Sigmoid colon (tissue), 7 donors: ENCODE measurements around the gene CREBZF. TPM values are rescaled to one million over a fixed set of nuclear protein-coding genes. Genes with fewer than 3 reads are reported as not detected.

ENCODE experiments used
- DNase-seq: peaks from one replicate; pipeline ENCODE4 v3.0.0-alpha.2; 2019
- H3K27ac ChIP-seq, 4 donors: fragments of 200-600 bp; sonication (generic); one replicate each; pipeline ENCODE4 v1.5.1; 2016 to 2019; ENCODE audit warnings: mild to moderate bottlenecking in 1 of 4
- H3K27me3 ChIP-seq, 3 donors: fragments of 200-600 bp; sonication (generic); one replicate each; pipeline ENCODE4 v1.5.1; 2019; ENCODE audit warnings: mild to moderate bottlenecking in 1 of 3
- H3K36me3 ChIP-seq, 4 donors: fragments of 200-600 bp; sonication (generic); one replicate each; pipeline ENCODE4 v1.5.1; 2016 to 2019
- H3K4me1 ChIP-seq, 4 donors: fragments of 200-600 bp; sonication (generic); one replicate each; pipeline ENCODE4 v1.5.1; 2017 to 2019
- H3K4me3 ChIP-seq, 4 donors: fragments of 200-600 bp; sonication (generic); one replicate each; pipeline ENCODE4 v1.5.1; 2017 to 2019; ENCODE audit warnings: mild to moderate bottlenecking in 2 of 4, moderate library complexity in 1 of 4
- H3K9me3 ChIP-seq, 4 donors: fragments of 200-600 bp in 3 of 4; sonication (generic) in 3 of 4; one replicate each; pipeline versions ENCODE4 v1.5.1 to v1.6.1; 2013 to 2019
- EP300 ChIP-seq, 4 donors: sonication (generic); formaldehyde crosslinking; IDR thresholded peaks; one replicate each; pipeline ENCODE4 v1.6.1; 2017; ENCODE audit warnings: antibody characterized with exemption in 4 of 4
- POLR2A ChIP-seq, 2 donors: fragments of 450-650 bp; IDR thresholded peaks; one replicate each; pipeline ENCODE4 v1.6.1; 2016; ENCODE audit warnings: antibody characterized with exemption in 2 of 2, mild to moderate bottlenecking in 2 of 2, moderate library complexity in 2 of 2
- POLR2AphosphoS5 ChIP-seq, 4 donors: sonication (generic); formaldehyde crosslinking; IDR thresholded peaks; one replicate each; pipeline ENCODE4 v1.6.1; 2017; ENCODE audit warnings: antibody characterized with exemption in 4 of 4
- WGBS, 2 donors: extraction: QIAGEN DNeasy Blood & Tissue Kit; methylation state at CpG; one replicate each; pipeline ENCODE4 v1.1.7; 2013; 5-methylcytosine and 5-hydroxymethylcytosine counted together
- intact Hi-C: fragments of 100-400 bp; cut with DNase I; formaldehyde crosslinking; loops from one replicate; pipeline ENCODE4 v1.15.1; 2023
- polyA plus RNA-seq, 3 donors: library from polyadenylated mRNA; stranded (reverse); fragments of 200-250 nt; gene quantifications; one replicate each; pipeline ENCODE4 v1.2.3, GENCODE V29; 2013
- total RNA-seq, 4 donors: library from RNA; depleted of rRNA; stranded (reverse); fragments of >200 nt; gene quantifications; one replicate each; pipeline ENCODE4 v1.1.0, GENCODE V29; 2016
- TF ChIP-seq, protein P1 (sequence below), 4 experiments: fragments of 450-650 bp in 3 of 4; fragments of 200-600 bp in 1 of 4; IDR thresholded peaks; one replicate each; pipeline ENCODE4 v1.5.1; 2016 to 2019; ENCODE audit warnings: antibody characterized with exemption in 4 of 4, mild to moderate bottlenecking in 3 of 4, moderate library complexity in 2 of 4
- donor health status: healthy with polysubstance abuse.
- donor health status: Bipolar disorder and iron deficiency.
- donor health status: healthy.

CREBZF gene
- total and polyA plus RNA-seq, 7 donors = 9.9 to 75.6 (median 50.3) TPM

DNA sequence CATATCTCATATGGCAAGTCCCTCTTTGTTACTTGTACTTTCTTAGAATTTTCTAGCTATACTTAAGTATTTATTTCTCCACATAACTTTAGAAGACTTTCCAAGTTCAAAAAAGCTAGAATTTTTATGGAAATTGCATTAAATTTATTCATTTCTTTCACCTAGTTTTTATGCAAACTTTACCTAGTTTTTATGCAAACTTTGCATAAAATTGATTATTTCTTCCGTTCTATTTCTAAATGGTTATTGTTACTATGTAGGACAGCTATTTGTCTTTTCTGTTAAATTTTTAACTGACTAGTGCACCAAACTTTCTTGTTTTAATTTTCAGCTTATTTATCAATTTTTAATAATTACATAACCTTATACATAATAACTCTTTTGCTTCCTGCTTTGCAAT, 3.2 kb upstream of the CREBZF start:
- peaks cover 0 to 6% (median 2%) of the 10 kb centered on the region in 4 donors for H3K4me1 ChIP-seq
- intact Hi-C loops = loop anchor here (10.0 kb wide), 2 partner anchors 73 to 577 kb away; partner anchors contain the start of gene EED
- H3K9me3 ChIP-seq = no peaks in the 10 kb centered on the region
- H3K4me3 ChIP-seq = no peak overlapping the region
- TF ChIP-seq POLR2AphosphoS5 (IDR thresholded peaks at IDR 0.05) = no peak
- TF ChIP-seq, protein P1, sequence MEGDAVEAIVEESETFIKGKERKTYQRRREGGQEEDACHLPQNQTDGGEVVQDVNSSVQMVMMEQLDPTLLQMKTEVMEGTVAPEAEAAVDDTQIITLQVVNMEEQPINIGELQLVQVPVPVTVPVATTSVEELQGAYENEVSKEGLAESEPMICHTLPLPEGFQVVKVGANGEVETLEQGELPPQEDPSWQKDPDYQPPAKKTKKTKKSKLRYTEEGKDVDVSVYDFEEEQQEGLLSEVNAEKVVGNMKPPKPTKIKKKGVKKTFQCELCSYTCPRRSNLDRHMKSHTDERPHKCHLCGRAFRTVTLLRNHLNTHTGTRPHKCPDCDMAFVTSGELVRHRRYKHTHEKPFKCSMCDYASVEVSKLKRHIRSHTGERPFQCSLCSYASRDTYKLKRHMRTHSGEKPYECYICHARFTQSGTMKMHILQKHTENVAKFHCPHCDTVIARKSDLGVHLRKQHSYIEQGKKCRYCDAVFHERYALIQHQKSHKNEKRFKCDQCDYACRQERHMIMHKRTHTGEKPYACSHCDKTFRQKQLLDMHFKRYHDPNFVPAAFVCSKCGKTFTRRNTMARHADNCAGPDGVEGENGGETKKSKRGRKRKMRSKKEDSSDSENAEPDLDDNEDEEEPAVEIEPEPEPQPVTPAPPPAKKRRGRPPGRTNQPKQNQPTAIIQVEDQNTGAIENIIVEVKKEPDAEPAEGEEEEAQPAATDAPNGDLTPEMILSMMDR (IDR thresholded peaks at IDR 0.05) = no peak
- TF ChIP-seq POLR2A (IDR thresholded peaks at IDR 0.05) = no peak
- no peak for TF ChIP-seq EP300 (IDR thresholded peaks at IDR 0.05)
- WGBS, 2 donors = 93 to 98% methylated on average over 1 of the region's 1 CpG
- no peak for DNase-seq
- no peaks in the 10 kb centered on the region for H3K27me3 ChIP-seq
- no peaks in the 10 kb centered on the region for H3K36me3 ChIP-seq
- no peak overlapping the region for H3K27ac ChIP-seq

DNA sequence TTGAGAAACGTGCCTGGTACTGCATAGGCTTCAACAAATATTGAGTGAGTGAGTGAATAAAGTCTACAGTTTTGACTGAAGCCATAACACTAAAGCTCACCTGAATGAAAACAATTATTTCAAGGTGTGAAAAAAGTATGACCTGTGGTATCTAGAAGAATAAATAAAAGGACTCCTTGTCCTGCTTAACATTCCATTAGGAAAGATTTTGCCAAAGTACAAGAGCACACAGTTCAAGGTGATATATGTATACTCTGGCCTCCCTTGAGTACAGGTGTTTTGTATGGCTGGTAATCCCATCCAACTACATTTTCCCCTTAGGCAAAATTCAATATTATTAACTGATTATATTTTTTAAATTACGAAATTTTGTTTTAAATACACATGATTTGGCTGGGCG, 1.8 kb upstream of the CREBZF start:
- no peak for DNase-seq
- peaks cover 0 to 7% (median 0%) of the 10 kb centered on the region in 4 donors for H3K36me3 ChIP-seq
- H3K9me3 ChIP-seq = no peaks in the 10 kb centered on the region
- H3K4me3 ChIP-seq = no peak overlapping the region
- H3K4me1 ChIP-seq = peaks cover 0 to 21% (median 16%) of the 10 kb centered on the region in 4 donors
- H3K27me3 ChIP-seq = no peaks in the 10 kb centered on the region
- TF ChIP-seq EP300 (IDR thresholded peaks at IDR 0.05) = no peak
- TF ChIP-seq, protein P1 (IDR thresholded peaks at IDR 0.05) = no peak
- TF ChIP-seq POLR2AphosphoS5 (IDR thresholded peaks at IDR 0.05) = no peak
- no peak for TF ChIP-seq POLR2A (IDR thresholded peaks at IDR 0.05)
- no peak overlapping the region for H3K27ac ChIP-seq
- WGBS, 2 donors = 92 to 94% methylated on average over 3 of the region's 3 CpGs
- intact Hi-C loops = loop anchor here (10.0 kb wide), 2 partner anchors 72 to 578 kb away; partner anchors contain the start of gene EED

DNA sequence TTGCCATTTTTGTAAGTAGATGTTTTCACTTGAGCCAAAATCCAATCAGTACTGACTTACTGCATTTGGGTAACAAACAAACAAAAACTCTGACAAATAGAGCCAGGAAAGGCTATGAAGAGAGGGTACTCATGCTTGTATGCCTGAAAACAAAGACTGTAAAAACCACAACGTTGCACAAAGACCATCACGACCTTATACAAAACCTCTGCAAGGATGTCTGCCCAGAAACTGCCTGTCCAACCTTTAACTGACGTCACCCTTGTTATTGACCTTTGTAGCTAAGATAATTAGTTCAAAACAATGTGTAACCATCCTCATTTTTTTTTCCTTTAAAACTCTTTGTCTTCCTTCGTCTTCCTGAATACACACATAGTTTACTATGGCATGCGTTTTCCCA, 804 bp upstream of the CREBZF start:
- no peaks in the 10 kb centered on the region for H3K9me3 ChIP-seq
- H3K36me3 ChIP-seq = peaks cover 0 to 11% (median 0%) of the 10 kb centered on the region in 4 donors
- H3K4me1 ChIP-seq = peaks cover 0 to 30% (median 26%) of the 10 kb centered on the region in 4 donors
- WGBS, 2 donors = 14 to 58% methylated on average over 5 of the region's 5 CpGs
- H3K27ac ChIP-seq = peak overlapping the region; percentile 96 to 99 (median 98)
- intact Hi-C loops = loop anchor here (2.0 to 10.0 kb wide), 3 partner anchors 21 to 579 kb away; partner anchors contain the start of genes CCDC89 and EED
- no peaks in the 10 kb centered on the region for H3K27me3 ChIP-seq
- TF ChIP-seq POLR2AphosphoS5 (IDR thresholded peaks at IDR 0.05) (no peak), EP300 (IDR thresholded peaks at IDR 0.05) (no peak), POLR2A (IDR thresholded peaks at IDR 0.05) (no peak)
- TF ChIP-seq, protein P1 (IDR thresholded peaks at IDR 0.05) = no peak
- H3K4me3 ChIP-seq = no peak overlapping the region
- no peak for DNase-seq

DNA sequence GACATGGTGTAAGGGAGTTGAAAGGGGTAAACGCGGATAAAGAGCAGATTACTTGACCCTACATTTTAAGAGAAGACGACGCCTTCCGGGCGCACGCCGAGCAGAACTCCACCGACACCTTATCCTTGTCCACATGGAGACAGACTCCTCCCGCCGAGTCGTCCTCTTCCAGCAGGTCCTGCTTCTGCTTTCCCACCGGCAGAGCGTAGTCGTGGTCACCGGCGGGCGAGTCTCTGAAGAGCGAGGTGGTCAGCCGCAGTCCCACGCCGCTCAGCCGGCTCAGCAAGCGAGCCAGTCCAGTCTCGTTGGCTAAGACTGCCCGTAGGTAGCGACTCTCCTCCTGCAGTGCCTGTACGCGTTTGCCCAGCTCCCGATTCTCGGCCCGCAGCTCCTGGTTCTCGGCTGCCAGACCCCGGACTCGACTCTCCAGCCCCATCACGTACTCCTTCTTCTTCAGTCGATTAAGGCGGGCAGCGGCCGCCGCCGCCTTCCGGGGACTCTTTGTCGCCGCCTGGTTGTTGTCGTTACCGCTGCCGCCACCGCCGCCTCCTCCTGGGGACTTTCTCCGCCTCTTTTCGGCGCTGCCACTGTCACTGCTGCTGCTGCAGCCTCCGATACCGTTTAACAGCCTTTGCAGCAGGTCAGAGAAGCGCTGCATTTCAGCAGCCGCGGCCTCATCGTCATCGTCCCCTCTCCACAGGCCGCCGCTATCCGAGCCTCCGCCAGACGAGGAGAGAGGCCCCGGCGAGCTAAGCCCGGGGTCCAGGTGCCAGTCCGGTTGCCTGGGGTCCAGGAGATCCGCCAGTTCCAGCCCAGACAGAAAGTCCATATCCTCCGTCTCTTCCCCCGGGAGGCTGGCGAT, 945 bp downstream of the CREBZF start:
- Histone ChIP-seq H3K4me1 (peaks cover 0 to 47% (median 43%) of the 10 kb centered on the region in 4 donors), H3K27ac (peak overlapping the region; percentile 96 to 99 (median 98)), H3K36me3 (peaks cover 0 to 27% (median 0%) of the 10 kb centered on the region in 4 donors), H3K27me3 (no peaks in the 10 kb centered on the region), H3K4me3 (peak overlapping the region; percentile 81 to 94 (median 90)), H3K9me3 (no peaks in the 10 kb centered on the region)
- 0% methylated on average over 73 of the region's 73 CpGs for WGBS, 2 donors
- TF ChIP-seq POLR2A (IDR thresholded peaks at IDR 0.05) (no peak), POLR2AphosphoS5 (IDR thresholded peaks at IDR 0.05) (peak in 2 of 4 donors; percentile 34)
- TF ChIP-seq, protein P1 (IDR thresholded peaks at IDR 0.05) = peak; percentile 17 to 52 (median 50)
- intact Hi-C loops = loop anchor here (1.0 to 10.0 kb wide), 5 partner anchors 15 to 581 kb away; partner anchors contain the start of genes CCDC89, EED and TMEM126B
- peak; percentile 87 for DNase-seq
